HepG2 (cell line): ENCODE measurements around the gene MPP7.
"Not testable (repeated sequence)": the region's sequence is repeated elsewhere in the genome, so short reads cannot be mapped to it uniquely, and the experiment has no call there.

Experiments used
- ATF3 ChIP-seq: sonication (generic); formaldehyde crosslinking; IDR thresholded peaks from 2 replicates; pipeline ENCODE4 v1.4.0; 2020; ENCODE audit warnings: missing genetic modification reagents
- ELF4 ChIP-seq: sonication (generic); formaldehyde crosslinking; IDR thresholded peaks from 2 replicates; pipeline ENCODE4 v1.5.0; 2020; ENCODE audit warnings: missing genetic modification reagents, mild to moderate bottlenecking, moderate library complexity, borderline replicate concordance
- MAX ChIP-seq: IDR thresholded peaks from 2 replicates; pipeline ENCODE4 v1.6.1; 2012; ENCODE audit warnings: inconsistent platforms
- MAZ ChIP-seq, 2 experiments: sonication (generic) in 1 of 2; formaldehyde crosslinking in 1 of 2; IDR thresholded peaks; 2 replicates each; pipeline versions ENCODE4 v1.5.0 to v1.6.1; 2012 to 2020; ENCODE audit warnings: low read depth in 2 of 2, mild to moderate bottlenecking in 2 of 2, borderline replicate concordance in 1 of 2, improper control_type of control experiment in 1 of 2, low read length in 1 of 2, missing genetic modification reagents in 1 of 2, moderate library complexity in 1 of 2
- NR3C1 ChIP-seq: sonication (generic); formaldehyde crosslinking; IDR thresholded peaks from 2 replicates; pipeline ENCODE4 v1.4.0; 2020; ENCODE audit warnings: missing genetic modification reagents
- ZNF136 ChIP-seq: sonication (generic); formaldehyde crosslinking; IDR thresholded peaks from 2 replicates; pipeline ENCODE4 v1.8.1; 2022; ENCODE audit warnings: low read depth, mild to moderate bottlenecking, moderate library complexity, missing genetic modification reagents
- ZNF251 ChIP-seq: sonication (generic); formaldehyde crosslinking; IDR thresholded peaks from 2 replicates; pipeline ENCODE4 v1.9.0; 2021; ENCODE audit warnings: mild to moderate bottlenecking, missing genetic modification reagents
- ZNF350 ChIP-seq: sonication (generic); formaldehyde crosslinking; IDR thresholded peaks from 2 replicates; pipeline ENCODE4 v1.4.0; 2020; ENCODE audit warnings: mild to moderate bottlenecking, low read depth, missing genetic modification reagents, borderline replicate concordance

GRCh38 chr10:28319061-28319460 is 16.2 kb upstream of the MPP7 start:
- TF ChIP-seq MAX; ELF4; ZNF136 (CRISPR knock-in tag); NR3C1 (CRISPR knock-in tag); ATF3 (CRISPR knock-in tag); MAZ (IDR thresholded peaks at IDR 0.05; ENCODE audit: borderline replicate concordance, low read depth, low read length); MAZ (CRISPR knock-in tag; IDR thresholded peaks at IDR 0.05; ENCODE audit: low read depth); ZNF251; ZNF350 (CRISPR knock-in tag): not testable (repeated sequence)
